Fibroblast of skin of left quadriceps (primary cell): ENCODE measurements around the gene CELF2.

Experiments
- DNase-seq, 2 experiments: peaks; one replicate each; pipeline ENCODE4 v3.0.0-alpha.2; 2013; ENCODE audit warnings: low read depth in 2 of 2

The CELF2 gene

DNA sequence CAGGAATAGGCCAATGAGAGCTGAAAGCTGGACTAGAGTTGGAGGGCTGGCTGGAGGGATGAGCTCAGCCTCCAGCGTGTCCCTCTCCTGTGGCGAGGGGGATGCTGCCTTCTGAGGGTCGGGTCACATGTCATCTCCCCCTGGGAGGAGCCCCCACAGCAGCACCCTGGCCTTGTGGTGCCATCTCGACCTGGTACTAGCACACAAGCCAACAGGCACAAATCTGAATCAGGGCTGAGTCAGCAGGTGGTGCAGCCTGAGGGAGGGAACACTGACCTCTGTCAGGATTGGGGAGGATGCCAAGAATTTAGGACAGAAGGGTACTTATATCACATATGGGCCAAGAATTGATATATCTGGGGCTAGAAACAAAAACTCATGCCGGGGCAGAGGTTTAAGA, 280.4 kb downstream of the CELF2 start:
- DNase-seq: no peak

DNA sequence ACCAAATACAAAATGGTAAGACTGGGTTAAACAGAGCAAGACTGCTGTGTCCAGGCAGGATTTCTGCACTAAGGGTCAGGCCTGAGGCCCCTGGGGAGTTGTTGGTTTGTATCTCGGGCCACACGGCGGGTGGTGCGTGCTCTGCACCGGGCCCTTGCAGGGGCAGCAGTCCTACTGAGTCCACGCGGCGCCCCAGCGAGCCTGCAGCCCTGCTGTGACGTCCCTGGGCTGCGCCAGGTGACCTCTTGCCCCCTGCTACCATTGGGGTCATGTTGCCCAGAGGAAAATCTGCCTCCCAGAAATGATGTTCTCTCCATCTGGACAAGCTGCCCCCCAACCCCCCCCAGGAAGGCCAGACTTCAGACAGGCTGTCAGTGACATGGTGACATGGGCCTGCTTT, 281.5 kb downstream of the CELF2 start:
- DNase-seq: no peak

DNA sequence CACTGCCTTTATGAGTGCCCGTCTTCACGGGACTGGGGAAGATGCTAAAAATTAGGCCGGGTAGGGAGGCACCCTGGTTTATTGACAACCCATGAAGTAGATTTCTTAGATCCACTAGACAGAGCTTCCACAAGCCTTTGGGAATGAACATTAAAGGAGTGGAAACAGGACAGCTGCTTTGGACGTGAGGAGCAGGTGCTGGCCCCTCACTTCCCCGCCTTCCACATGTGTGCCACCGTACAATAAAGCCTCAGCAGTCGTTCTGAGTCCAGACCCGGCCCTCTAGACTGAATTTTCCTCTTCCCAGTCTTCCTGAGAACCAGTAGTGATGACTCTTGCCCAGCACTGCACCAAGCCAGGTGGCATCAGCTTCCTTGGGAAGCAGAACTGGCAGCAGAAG, 282.4 kb downstream of the CELF2 start:
- no peak for DNase-seq

- DNase-seq: no peak
Measured at GRCh38 chr10:11300563-11300962, 282.9 kb downstream of the CELF2 start.

GRCh38 chr10:11301571-11302111, 284.0 kb downstream of the CELF2 start:
- DNase-seq: no peak

- no peak for DNase-seq
Measured at GRCh38 chr10:11302181-11302580, 284.5 kb downstream of the CELF2 start.

- DNase-seq: no peak
Measured at GRCh38 chr10:11303361-11304170, 285.9 kb downstream of the CELF2 start.

DNA sequence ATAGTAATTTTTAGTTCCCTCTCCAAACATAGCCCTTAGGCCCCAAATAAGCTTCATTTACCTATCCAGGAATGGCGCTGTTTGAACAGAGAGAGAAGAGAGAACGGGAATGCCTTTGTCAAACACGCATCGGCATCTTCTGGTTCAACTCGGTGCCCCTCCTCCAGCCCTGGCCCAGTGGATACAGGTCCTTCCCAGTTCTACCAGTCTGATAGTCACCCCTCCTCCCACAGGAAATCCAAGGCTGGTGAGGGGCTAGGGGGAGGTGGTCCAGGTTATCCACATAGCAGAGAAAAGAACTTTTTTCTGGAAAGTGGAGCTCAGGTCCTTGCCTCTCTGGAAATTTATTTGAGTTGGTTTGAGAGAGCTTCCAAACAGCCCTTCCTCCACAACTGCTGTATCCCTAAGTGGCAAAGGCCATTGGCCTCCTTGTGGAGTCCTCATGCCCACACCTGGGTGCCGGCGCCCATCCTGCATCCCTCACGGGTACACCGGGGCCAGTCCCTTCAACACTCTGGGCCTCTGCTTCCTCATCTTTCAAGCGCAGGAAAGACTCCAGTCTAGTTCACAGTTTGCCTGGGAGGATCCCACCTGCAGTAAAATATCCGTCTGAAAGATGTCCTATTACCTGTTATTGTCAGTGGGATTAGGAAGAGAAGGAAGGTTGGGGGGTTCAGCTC, 287.4 kb downstream of the CELF2 start:
- no peak for DNase-seq

DNA sequence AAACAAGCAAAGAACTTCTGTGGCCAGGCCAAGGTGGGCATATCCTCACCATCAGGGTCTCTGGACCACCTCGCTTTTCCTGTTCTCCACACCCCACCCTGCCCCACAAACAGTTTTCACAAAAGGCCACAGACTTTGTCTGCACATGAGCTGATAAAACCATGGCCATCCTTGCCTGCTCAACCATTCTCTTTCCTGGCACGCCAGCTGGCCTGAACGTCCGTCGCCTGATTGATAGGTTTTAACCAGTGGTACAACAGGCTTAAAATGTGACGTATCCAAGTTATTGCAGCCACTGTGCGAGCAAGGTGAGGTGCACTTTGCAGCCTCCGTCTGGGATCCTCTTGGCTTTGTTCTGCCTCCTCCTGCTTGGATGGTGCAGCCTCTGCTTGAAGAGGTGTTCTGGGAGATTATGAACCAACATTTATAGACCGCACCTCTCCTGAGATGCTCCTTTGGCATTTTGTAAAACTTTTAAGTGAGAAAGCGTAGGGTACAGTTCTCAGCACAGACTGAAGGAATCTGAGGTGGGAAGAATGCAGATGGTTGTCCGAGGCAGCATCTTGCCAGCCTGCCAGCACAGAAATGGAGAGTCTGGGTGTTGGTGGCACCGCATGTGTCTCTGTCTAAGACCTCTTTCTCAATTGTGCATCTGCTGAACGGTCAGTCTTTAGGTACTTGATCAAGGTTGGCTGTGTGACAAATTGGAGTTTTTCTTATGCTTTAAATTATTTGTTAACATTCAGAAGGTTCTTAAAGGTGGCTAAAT, 288.3 kb downstream of the CELF2 start:
- no peak for DNase-seq

- DNase-seq: no peak
Measured at GRCh38 chr10:11307004-11307403, 289.3 kb downstream of the CELF2 start.

GRCh38 chr10:11307937-11308336, 290.3 kb downstream of the CELF2 start:
- DNase-seq: no peak

DNA sequence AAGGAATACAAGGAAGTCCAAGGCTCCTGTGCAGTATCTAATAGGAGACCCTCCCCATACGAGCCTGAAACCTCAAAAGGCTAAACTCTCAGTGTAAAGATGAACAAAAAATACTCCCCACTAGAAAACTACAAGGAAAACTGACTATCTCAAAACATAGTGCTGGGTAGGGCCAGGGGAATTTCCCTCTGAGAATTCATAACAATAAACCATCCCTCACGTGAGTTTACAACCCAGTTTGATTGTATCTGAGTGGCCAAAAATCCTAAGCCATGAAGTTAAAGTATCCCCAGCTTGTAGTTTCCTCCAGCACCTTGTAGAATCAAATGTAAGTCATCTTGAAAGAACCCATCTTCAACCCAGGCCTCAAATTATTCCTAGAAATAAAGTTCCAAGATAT, 293.4 kb downstream of the CELF2 start:
- DNase-seq: no peak

DNA sequence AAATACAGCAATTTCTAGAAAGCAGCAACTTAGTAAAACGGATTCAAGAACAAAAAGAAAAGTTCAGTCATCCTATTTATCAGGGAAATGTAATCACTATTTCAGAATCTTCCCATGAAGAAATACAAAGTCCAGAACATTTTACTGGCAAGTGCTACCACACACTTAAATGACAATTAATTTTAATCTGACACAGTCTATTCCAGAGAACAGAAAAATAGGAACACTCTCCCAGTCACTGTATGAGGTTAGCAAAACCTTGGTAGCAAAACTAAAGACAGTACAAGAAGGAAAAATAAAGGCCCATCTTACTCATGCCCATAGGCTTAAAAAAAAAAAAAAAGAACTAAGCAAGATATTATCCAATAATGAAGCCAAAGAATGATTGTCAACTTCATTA, 295.8 kb downstream of the CELF2 start:
- DNase-seq: no peak

GRCh38 chr10:11317936-11318670, 300.4 kb downstream of the CELF2 start:
- DNase-seq: no peak

DNA sequence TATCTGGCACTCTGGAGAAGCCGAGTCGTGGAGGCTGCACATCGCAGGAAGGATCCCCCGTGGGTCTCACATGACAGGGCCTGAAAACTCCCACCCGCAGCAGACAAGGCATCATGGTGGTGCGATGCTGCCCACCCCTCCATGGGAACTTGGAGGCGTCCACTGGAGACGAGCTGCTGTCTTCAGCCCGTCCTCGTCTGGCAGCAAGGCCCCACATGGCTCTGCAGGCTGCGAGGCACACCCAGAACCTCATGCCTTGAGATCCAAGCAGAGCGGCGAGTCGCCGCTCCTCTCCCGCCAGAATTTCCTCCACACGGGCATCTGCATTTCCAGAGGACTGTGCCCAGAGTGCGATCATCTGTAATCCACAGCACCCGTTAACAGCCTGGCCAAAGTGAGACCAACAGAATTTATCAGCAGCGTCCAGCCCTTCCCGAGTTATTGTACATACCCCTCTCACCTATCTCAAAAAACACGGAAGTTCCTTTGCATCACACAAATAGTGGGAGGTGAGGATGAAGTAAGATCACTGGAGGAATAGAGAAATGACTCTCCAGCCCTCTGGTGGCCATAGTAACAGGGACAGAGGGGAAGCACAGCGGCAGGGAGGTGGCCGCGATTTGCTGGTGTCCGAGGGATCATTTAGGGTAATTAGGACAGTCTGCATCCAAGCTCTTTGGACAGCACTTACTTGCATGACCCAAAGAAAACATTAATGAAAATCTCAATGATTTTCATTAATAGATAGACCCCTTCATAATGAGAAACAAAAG, 301.3 kb downstream of the CELF2 start:
- DNase-seq: no peak

- no peak for DNase-seq
Measured at GRCh38 chr10:11319990-11320602, 302.4 kb downstream of the CELF2 start.

GRCh38 chr10:11320809-11321520, 303.3 kb downstream of the CELF2 start:
- DNase-seq: no peak

- no peak for DNase-seq
Measured at GRCh38 chr10:11322698-11323097, 305.0 kb downstream of the CELF2 start.

DNA sequence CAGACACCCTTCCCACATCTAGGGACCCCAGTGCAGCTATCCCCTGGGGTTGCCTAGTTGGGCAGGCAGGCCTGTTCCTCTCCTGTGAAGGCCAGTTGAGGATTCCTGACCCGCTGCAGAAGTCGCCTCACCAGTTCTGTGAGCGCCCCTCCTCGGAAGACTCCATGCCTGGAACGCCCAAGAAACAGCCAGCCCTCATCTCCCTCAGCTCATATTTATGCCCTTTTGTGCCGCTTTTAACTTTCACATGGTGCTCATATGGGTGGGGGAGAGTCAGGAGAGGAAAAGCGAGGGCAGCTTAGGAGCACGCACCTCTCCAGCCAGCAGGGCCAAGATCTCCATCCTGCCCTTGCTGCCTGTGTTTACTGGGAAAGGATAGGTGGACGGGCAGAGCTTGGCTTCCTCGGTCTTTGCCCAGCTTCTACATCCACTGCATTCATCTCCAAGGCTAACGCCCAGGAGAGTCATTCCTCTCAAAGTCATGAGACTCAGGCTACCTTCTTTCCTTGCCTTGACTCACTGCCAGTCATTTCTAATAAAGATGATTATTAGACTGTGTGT, 307.2 kb downstream of the CELF2 start:
- DNase-seq: no peak
